ENCODE measurements around the gene CEBPE.

GRCh38 chr14:23074906-23075305, 44.1 kb downstream of the CEBPE start:
- TF ChIP-seq POLR2A (IDR thresholded peaks at IDR 0.05; ENCODE audit: borderline replicate concordance, extremely low read depth, insufficient read depth, insufficient read length) (no peak), TCF7L2 (IDR thresholded peaks at IDR 0.05; ENCODE audit: borderline replicate concordance, extremely low read depth, insufficient read depth, insufficient read length) (no peak), SIN3A (IDR thresholded peaks at IDR 0.05; ENCODE audit: low read depth) (no peak), SP1 (IDR thresholded peaks at IDR 0.05; ENCODE audit: low read depth) (no peak)
